Measurements from ENCODE around the gene SAP25. TPM values are rescaled to one million over a fixed set of nuclear protein-coding genes. Genes with fewer than 3 reads are reported as not detected.

The SAP25 gene
- total RNA-seq, 1 donor from 2014 or later: 1.9 TPM

DNA sequence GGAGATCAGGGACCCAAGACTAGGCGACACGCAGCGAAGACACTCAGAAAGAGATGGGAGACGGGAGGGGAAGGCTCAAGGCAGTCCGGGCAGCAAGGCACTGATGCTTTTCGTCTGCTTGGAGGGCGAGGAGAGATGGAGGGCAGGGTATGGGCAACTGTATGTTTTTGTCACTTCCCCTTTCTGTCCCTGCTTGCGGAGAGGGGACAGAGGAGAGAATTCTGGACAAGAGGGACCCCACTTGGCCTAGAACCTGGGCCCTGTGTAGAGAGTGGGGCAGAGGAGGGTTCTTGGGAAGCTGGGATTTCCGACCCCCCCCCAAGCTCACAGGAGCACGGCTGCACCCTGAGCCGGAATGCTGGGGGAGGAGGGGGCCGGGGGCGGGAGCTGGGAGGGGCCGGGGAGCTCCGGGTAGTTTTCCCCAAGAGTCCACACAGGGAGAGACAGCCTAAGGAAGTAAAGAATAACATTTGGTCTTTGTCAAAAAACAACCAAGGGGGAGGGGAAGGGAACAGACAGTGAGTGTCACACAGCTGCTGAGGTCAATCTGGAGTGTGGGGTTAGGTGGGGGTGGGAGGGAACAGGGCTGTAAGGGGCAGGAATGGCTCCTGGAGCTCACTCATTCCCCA lies 10.5 kb upstream of the SAP25 start:
- peaks cover 5% of the 10 kb centered on the region for H3K36me3 Mint-ChIP-seq (ENCODE audit: low read depth, unreplicated experiment)
- H3K4me3 Mint-ChIP-seq (ENCODE audit: unreplicated experiment): peak overlapping the region; percentile 92
- H3K9me3 ChIP-seq (ENCODE audit: insufficient read depth, low read depth, low read length): no peaks in the 10 kb centered on the region
- peaks cover under 1% of the 10 kb centered on the region for H3K27me3 ChIP-seq (ENCODE audit: insufficient read depth, low read length)
- H3K36me3 ChIP-seq (ENCODE audit: insufficient read depth, low read length): peaks cover 18% of the 10 kb centered on the region
- peaks cover 18% of the 10 kb centered on the region for H3K4me1 Mint-ChIP-seq (ENCODE audit: low read depth, unreplicated experiment)
- peak overlapping the region; percentile 38 for H2AFZ ChIP-seq (ENCODE audit: low read depth, low read length)
- H4K20me1 ChIP-seq (ENCODE audit: insufficient read depth, low read length): peaks cover 56% of the 10 kb centered on the region
- FAIRE-seq (no peak), DNase-seq (ENCODE audit: low read depth) (no peak)
- peaks cover under 1% of the 10 kb centered on the region for H3K27me3 Mint-ChIP-seq (ENCODE audit: low read depth, unreplicated experiment)
- TF ChIP-seq, protein P1, sequence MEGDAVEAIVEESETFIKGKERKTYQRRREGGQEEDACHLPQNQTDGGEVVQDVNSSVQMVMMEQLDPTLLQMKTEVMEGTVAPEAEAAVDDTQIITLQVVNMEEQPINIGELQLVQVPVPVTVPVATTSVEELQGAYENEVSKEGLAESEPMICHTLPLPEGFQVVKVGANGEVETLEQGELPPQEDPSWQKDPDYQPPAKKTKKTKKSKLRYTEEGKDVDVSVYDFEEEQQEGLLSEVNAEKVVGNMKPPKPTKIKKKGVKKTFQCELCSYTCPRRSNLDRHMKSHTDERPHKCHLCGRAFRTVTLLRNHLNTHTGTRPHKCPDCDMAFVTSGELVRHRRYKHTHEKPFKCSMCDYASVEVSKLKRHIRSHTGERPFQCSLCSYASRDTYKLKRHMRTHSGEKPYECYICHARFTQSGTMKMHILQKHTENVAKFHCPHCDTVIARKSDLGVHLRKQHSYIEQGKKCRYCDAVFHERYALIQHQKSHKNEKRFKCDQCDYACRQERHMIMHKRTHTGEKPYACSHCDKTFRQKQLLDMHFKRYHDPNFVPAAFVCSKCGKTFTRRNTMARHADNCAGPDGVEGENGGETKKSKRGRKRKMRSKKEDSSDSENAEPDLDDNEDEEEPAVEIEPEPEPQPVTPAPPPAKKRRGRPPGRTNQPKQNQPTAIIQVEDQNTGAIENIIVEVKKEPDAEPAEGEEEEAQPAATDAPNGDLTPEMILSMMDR (IDR thresholded peaks at IDR 0.05; ENCODE audit: insufficient read depth, low read depth, low read length): no peak
- no peak for TF ChIP-seq EZH2 (IDR thresholded peaks at IDR 0.05; ENCODE audit: insufficient read depth, low read length)
- peak overlapping the region; percentile 99 for H3K4me2 ChIP-seq (ENCODE audit: low read length)
- H3K27ac Mint-ChIP-seq (ENCODE audit: unreplicated experiment): peak overlapping the region; percentile 92
- peak overlapping the region; percentile 83 for H3K4me3 ChIP-seq (ENCODE audit: insufficient read depth, low read depth, low read length)
- H3K27ac ChIP-seq (ENCODE audit: low read depth, low read length): peak overlapping the region; percentile 83
- no peaks in the 10 kb centered on the region for H3K9me3 Mint-ChIP-seq (ENCODE audit: unreplicated experiment)
- H3K4me1 ChIP-seq (ENCODE audit: insufficient read depth, low read length): peaks cover 25% of the 10 kb centered on the region
- H3K79me2 ChIP-seq (ENCODE audit: insufficient read depth, low read length): peaks cover 51% of the 10 kb centered on the region
- H3K9ac ChIP-seq (ENCODE audit: low read length): peak overlapping the region; percentile 89

DNA sequence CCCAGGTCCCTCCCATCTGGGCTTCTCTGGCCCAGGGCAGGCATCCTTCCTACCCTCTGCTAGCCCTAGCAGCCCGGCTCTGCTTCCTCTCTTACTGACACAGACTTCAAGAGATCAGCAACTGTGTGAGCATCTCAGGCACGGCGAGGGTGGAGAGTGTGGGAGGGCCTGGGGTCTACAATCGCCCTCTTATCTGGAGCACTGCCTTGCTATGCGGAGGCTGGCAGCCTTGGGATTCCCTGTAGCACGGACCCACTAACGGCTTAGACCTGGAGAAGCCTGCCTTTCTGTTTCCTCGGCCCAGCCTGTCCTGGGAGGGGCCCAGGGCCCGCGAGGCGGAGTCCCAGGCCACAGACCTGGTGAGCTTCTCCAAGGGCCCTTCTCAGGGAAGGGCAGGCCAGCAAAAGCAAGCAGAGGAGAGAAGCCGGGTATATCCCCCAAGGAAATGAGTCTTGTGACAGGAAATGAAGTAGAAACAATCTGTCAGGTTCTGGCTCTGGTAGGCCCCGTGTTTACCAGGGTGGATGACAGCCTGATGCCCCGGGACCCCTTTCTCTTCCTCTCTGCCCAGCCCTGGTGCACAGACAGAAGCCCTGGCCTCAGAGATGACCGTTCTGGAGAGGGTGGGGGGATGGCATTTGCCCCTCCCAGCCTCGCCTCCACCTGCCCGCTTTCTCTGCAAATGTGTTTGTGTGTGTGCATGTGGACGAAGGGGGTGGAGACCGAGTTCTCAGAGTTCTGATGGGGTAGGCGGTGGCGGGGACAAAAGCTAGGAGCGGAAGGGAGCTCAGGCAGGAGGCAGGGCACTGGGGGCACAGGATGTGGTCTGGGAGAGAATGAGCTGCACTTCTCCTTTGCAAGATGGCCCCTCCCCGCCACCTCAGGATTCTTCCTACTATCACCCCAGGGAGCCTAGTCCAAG lies 9.7 kb upstream of the SAP25 start:
- FAIRE-seq (no peak), DNase-seq (ENCODE audit: low read depth) (no peak)
- peaks cover 56% of the 10 kb centered on the region for H4K20me1 ChIP-seq (ENCODE audit: insufficient read depth, low read length)
- peak overlapping the region; percentile 52 for H3K4me3 ChIP-seq (ENCODE audit: insufficient read depth, low read depth, low read length)
- H3K4me1 ChIP-seq (ENCODE audit: insufficient read depth, low read length): peaks cover 25% of the 10 kb centered on the region
- H3K27ac ChIP-seq (ENCODE audit: low read depth, low read length): peak overlapping the region; percentile 79
- peak overlapping the region; percentile 38 for H2AFZ ChIP-seq (ENCODE audit: low read depth, low read length)
- peaks cover 18% of the 10 kb centered on the region for H3K4me1 Mint-ChIP-seq (ENCODE audit: low read depth, unreplicated experiment)
- no peaks in the 10 kb centered on the region for H3K9me3 Mint-ChIP-seq (ENCODE audit: unreplicated experiment)
- H3K36me3 ChIP-seq (ENCODE audit: insufficient read depth, low read length): peaks cover 18% of the 10 kb centered on the region
- peak overlapping the region; percentile 78 for H3K9ac ChIP-seq (ENCODE audit: low read length)
- peak overlapping the region; percentile 99 for H3K4me2 ChIP-seq (ENCODE audit: low read length)
- TF ChIP-seq EZH2 (IDR thresholded peaks at IDR 0.05; ENCODE audit: insufficient read depth, low read length): no peak
- TF ChIP-seq, protein P1 (IDR thresholded peaks at IDR 0.05; ENCODE audit: insufficient read depth, low read depth, low read length): no peak
- H3K79me2 ChIP-seq (ENCODE audit: insufficient read depth, low read length): peaks cover 51% of the 10 kb centered on the region
- H3K27me3 ChIP-seq (ENCODE audit: insufficient read depth, low read length): no peaks in the 10 kb centered on the region
- peak overlapping the region; percentile 75 for H3K27ac Mint-ChIP-seq (ENCODE audit: unreplicated experiment)
- H3K4me3 Mint-ChIP-seq (ENCODE audit: unreplicated experiment): peak overlapping the region; percentile 81
- no peaks in the 10 kb centered on the region for H3K27me3 Mint-ChIP-seq (ENCODE audit: low read depth, unreplicated experiment)
- peaks cover 8% of the 10 kb centered on the region for H3K36me3 Mint-ChIP-seq (ENCODE audit: low read depth, unreplicated experiment)
- H3K9me3 ChIP-seq (ENCODE audit: insufficient read depth, low read depth, low read length): no peaks in the 10 kb centered on the region

Data from astrocyte (in vitro differentiated cells and primary cell).